Measurements from ENCODE around the gene CSRP1.

The CSRP1 gene

DNA sequence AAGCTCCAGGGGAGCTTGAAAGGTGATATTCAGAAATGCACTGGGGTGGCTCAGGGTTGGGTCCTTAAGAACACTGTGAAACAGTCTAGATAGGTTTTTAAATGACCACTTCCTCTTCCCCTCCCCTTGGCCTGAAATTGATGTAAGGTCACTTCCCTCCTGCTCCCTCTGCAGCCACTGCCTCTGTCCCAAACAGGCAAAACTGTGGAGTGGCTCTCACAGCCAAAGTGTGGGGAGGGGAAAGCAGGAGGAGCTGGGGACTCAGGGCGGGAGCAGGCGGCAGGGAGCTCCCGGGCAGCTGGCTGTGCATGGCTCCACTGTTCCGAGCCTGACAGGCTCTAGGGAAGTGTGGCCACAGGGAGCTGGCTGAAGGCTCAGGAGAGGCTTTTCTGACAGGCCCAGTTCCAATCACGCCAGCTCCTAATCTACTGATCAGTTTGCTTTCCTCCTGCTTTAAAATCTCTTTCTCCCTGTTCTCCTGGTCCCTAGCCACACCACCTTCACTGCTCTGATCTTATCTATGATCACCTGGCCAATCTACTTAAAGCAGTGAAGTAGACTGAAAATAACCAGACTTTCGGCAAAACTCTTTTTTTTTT is 5.1 kb upstream of the CSRP1 start:
- no peak for DNase-seq

DNA sequence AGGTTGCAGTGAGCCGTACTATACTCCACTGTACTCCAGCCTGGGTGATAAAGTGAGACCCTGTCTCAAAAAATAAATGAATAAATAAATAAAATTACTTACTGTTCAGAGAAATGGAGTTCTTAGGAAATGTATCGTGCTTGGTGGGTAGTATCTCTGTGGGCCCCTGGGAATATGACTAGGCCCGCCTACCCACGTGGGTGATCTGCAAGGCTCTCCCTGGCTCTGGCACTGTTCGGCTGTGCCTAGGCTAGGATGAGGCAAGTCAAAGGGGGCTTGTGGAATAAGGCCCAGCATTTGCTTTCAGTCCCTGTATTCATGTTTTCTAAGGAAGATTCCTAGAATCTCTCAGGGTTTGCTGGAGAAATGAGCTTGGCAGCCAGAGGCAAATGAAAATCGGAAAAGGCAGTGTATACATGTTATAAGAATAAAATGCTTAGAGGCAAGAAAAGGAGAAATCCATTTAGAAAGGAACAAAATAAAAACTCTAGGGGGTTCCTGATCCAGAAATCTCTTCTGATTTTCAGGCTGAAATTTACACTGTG is 4.5 kb upstream of the CSRP1 start:
- DNase-seq, result no peak

DNA sequence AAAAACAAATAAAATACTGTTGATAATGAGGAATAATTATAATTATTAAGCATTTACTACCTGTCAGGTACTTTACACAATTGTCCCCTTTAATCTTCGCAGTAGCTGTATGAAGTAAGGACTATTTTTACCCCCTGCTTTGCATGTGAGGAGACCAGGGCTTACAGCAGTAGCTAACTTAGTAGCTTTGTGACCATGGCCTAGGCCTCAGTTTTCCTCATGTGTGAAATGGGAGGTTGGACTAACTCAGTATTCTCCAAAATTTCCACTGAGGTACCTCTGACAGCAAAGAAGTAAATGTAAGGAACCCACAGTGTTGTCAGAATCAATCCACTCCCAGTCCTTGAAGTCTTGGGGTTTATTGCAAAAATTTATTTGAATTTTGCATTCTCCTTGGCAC is 3.8 kb upstream of the CSRP1 start:
- no peak for DNase-seq

DNA sequence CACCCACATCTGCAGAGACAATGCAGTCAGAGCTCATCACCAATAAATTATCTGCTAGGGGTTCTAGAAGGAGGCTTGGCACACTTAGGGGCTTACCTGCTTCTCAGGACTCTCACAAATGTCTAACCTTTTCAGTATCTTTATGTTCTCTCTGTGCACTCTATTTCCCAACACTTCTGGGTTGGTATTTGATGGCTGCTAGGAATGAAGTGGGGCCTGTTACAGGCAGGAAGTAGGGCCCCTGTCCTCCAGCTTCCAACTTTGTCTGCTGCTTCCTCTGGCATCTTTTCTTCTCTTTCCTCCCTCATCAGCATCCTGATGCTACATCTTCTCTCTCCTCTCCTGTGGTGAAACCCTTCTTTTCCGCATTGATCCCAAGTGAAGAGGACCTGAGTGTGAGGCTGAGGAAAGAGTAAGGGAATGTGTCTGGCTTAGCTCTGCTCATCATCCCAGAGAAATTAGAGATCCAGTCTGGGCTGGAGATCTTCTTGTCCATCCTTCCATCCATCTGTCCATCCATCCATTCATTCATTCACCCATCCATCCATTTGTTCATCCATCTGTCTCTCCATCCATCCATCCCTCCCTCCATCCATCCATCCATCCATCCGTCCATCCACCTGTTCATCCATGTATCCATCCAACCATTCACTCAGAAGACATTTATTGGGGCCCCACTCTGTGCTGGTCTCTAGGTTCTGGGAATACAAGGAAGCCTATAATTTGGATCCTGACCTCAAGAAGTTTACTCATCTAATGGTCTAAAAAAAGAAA is 2.9 kb upstream of the CSRP1 start:
- no peak for DNase-seq

DNA sequence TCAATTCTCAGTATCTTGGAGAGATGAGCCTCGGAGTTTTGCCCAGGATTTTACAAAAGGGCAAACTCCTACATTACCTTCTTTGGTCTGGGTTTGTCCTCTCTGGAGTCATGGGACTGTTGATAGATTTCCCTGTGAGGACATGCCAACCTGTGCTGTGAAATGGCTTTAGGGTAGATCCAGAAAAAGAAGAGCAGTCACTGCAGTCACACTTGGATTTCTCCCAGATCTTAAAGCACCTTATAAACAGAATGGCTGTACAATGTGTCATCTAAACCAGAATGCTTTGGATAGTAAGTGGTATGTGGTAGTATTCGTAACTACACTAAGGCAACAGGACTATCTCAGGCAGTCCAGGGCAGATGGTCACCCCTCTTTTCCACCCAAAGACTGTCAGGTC is 1.9 kb upstream of the CSRP1 start:
- DNase-seq, result no peak

DNA sequence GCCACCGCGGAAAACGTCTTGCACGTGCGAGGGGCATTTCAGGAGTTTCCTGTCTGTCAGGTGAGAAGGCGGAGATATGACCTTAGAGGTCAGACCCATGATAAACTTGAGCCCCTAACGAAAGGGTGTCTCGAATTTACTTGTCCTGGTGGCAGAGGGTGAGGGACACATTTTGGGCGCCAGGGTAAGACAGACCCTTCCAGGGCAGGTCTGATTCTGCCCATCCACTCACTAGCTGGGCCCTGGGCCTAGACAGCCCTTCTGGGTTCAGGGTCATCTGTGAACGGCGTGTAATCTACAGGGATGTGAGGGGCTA is 395 bp upstream of the CSRP1 start:
- DNase-seq, result no peak

DNA sequence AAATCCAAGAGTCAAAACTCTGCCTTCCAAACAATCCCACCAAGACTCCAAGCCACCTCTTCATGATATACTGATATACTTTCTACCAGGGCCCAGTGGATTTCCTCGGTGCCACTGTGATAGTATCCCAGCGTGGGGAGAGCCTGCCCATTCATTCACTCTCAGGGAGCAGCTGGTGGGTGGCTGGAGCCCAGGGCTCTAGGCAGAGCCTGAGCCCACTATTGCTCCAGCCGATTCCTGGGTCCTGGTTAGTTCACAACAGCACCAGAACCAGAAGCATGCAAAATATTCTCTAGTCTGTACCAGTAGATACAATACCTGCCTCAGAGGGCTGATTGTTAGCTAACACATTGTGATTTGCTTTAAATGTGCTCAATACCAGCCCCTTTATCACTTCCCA is 831 bp downstream of the CSRP1 start:
- no peak for DNase-seq

DNA sequence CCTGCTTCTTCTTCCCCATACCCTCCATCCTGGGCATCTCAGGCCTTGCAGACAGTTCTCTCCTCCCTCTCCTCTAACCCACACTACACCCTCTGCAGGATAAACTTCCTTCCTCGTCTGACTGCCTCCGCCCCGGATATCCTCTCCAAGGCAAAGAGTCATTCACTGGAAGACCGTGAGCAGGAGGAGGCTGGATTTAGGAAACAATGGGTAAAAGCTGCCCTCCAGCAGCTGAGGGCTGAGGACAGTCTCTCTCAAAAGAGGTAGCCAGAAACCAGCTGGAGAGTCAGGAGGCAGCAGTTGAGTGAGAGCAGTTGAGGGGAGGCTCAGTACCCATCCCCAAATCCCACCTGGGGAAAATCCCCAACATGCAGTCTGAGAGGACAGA is 1.4 kb downstream of the CSRP1 start:
- no peak for DNase-seq

DNA sequence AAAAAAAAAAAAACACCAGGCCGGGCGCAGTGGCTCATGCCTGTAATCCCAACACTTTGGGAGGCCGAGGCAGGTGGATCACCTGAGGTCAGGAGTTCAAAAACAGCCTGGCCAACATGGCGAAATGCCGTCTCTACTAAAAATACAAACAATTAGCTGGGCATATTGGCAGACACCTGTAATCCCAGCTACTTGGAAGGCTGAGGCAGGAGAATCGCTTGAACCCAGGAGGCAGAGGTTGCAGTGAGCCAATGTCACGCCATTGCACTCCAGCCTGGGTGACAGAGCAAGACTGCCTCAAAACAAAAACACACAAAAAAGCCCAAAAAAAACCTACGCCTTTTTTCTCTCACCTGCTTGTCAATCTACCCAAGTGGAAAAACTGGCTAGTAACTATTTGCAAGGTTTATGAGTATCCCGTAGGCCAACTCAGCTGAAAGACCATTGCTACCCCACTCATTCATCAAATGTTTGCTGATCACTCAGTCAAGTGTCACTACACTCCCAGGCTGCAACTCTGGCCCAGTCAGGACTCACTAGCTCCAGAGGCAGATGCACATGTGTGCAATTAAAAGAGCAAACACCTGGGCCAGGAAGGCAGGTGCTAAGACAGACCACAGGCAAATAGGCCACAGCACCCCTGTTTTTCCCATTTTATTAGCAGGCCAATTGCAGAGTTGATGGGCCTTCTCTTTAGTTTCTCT is 2.0 kb downstream of the CSRP1 start:
- DNase-seq, result no peak

DNA sequence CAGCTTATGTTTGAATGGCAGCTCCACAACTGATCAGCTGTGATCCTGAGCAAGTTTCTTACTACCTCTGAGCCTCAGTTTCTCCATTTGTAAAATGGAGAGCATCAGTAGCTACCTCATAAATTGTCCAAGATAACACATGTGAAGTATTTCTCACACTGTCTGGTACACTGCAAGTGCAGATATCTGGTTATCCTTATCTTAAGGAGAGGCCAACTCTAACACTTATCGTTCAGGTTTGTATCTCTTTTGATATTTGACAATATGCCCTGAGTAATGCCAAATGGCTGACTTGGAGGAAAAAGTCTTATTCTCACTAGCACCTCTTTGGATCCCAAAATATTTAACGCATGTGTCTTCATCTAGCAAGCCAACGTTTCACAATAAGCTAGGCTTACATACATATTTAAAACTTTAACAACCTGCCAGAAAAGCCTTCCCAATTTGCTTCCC is 2.7 kb downstream of the CSRP1 start:
- DNase-seq, result no peak

DNA sequence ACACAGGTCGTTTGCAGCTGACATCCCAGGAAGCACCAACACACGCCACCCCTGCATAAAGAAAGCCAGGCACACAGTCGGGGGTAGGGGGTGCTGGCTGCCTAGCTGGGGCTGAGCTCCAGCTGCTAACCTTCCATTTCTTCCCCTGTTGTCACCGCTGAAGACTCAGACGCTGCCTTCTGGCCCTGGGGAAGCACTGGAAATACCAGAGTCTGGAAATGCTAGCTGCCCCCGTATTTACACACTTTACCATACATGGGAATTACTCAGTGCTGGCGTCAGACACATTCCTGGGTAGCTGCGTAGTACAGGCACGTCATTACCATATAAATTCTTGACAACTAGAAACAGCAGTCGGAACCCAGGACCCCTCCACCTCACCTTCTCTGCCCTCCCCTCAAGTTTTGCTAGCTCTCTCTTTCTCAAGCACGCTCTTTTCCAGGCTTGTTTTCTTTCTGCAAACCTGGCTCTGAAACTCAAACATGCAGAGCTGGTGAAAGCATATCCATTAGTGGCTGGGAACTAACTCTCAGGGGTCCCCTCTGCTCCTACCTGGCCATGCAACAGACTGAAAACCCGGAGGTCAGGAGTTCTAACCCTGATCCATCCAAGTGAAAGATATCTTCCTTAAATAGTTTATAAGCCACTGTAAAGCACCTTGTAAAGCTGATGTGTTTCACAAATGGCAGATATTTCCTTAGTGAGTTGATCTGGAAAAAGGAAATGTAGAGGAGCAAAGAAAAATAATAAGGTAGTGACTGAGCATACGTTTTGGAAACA is 3.3 kb downstream of the CSRP1 start:
- no peak for DNase-seq

DNA sequence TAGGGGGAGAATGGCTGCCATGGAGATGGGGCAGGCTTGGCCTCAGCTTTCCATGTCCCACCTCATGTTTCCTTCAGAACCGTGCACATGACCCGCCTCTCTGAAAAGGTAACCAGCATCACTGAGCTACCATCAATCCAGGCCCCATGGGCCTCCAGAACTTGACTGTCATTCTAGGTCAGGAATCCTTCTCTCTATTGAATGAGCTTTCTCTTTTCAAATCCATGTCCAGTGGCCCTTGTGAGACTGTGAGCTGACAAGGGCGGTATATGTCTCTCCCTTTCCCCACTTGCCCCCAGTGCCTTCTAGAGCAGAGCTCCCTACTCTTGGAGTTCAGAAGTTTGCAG is 4.4 kb downstream of the CSRP1 start:
- DNase-seq, result no peak

DNA sequence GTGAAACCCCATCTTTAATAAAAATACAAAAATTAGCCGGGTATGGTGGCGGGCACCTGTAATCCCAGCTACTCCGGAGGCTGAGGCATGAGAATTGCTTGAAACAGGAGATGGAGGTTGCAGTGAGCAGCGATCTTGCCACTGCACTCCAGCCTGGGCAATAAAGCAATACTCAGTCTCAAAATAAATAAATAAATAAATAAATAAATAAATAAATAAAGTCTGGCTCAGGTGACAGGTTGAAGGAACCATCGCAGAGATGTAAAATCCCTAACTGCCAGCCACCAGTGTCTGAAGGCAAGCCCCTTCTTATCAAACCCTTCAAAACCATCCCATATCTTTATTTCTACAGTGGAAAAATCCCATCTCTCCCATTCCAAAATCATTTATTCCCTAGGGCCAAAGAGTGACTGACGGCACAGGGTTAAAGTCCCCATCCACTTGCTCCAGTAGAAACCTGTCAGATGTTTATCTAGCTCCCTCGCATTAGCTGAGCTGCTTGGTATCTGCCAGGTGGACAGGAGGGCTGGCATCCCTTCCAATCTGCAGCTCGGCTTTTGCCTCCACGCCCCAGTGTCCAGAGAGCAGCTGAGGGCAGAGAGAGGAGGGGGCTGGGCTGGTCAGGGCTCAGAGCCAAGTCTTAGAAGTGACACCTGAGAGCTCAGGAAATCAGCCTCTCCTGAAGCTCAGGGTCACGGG is 5.0 kb downstream of the CSRP1 start:
- DNase-seq, result no peak

DNA sequence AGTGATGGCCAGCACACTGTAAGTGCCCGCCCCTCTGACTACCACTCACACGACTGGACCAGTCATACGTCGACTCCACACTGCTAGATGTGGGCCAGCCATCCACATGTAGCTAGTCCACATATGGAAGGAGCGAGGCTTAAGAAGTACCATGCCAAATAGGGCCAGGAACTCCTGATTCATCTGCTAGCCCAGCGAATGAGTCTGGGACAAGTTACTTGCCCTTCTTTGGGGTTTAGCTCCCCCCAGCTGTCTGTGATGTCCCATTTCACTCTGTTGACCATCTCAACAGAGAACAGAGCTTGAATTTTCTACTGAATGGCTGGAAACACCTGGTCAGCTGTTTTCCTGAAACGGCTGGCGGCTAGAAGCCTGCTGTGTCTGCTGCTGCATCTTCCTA is 5.8 kb downstream of the CSRP1 start:
- DNase-seq, result no peak

DNA sequence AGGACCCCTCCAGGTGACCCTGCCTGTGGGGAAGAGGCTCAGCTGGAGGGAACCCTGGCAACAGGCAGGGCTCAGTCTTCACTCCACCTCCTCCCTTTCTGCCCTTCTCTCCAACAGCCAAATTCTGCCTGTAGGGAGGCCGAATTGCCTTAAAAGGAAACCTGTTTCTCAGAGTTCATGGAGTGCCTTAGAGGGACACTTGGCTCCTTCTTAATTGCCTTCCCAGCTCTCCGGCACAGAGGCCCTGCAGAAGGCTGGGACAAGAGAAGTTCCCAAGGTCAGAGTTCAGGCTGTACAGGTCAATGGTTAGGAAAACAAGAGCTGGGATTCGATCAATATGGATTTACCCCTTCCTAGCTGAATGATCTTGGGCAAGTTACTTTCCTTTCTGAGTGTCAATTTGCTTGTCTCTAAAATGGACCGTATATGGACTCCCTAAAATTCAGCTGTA is 6.2 kb downstream of the CSRP1 start:
- DNase-seq, result no peak

DNA sequence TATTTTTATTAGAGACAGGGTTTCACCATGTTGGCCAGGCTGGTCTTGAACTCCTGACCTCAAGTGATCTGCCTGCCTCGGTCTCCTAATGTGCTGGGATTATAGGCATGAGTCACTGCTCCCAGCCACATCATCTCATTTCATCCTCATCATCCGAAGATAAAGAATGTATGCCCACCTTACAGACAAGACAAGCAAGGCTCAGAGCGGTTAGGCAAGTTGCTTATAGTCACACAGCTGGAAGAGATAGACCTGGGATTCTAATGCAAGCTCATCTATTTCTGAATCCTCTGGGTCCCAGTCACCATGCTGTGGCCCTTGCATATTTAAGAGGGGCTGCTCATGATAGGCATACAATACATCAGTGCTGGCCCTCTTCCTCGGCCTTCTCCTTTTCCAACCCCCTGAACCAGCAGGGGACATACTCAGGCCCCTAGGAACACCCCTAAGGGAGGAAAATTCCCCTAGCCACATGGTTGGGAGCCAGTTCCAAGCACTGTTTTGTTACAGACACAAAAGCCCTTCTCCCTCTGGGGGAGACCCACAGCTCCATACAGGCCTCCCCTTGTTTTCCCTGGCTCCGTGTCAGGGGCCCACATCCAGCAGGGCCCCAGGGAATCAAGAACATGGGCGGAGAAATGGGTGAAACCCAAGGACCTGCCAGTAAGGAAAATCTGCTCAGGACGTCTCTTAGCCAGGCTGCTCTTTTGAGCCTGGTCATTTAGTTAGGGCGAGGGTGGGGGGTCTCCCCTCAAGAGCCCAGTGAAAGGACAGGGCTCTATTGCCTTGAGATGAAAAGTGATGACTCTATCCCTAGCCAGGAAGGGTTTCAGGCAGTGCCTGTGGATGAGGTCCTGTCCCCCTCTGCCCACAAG is 6.9 kb downstream of the CSRP1 start:
- no peak for DNase-seq

DNA sequence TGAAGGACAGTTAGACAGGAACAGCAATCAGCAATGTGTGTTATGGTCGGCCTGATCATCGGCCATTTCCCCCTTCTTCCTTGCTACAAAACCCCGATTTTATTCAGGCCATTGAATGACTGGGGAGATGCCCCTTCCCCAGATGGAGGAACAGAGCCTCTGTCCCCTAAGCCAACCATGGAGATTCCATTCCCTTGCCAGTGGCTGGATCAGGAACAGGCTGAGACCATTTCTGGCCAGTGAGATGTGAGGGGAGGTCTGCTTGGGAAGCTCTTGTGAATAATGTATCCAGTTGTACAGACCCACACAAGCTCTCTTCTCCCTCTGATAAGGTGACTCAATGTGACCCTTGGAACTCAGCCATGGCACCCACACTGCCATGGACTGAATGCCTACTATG is 7.7 kb downstream of the CSRP1 start:
- DNase-seq, result no peak

DNA sequence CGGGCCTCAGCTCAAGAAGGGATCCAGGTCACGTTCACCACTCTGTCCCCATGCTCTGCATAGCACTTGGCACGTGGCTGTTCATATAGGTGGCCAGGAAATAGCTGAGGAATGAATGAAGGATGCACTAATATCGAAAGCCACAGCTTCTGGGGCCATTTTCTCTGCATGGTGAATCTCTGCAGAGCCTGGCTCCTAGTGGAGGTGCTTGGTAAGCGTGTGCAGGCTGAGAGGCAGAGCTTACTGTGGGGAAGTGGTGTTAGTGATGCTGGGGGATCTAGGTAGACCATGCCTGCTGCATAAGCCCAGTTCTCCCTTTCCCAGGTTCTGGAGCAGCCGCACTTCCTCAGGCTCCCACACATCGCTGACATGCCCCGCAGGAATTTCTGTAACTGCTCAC is 8.3 kb downstream of the CSRP1 start:
- no peak for DNase-seq

DNA sequence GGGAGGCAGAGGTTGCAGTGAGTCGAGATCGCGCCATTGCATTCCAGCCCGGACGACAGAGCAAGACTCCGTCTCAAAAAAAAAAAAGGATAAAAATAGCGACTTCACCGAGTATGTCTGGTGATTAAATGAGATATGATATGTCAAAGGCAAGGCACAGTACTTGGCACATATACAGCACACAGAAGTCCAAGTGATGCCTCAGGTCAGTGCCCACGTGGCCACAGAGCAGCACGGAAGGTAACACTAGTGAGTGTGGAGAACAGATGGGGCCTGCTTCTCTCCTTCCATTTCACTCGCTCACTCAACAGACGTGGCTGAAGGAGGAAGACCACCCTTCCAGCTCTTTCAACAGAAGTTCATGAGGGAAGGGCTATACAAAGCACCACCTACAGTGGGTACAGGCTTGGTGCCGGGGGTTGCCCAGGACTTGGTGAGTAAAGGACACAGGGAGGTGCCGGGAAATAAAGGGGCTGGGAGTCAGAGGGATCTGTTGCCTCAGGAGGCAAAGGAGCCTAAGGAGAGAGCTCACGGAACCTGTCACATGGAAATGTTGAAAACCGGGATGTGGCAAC is 8.9 kb downstream of the CSRP1 start:
- no peak for DNase-seq

DNA sequence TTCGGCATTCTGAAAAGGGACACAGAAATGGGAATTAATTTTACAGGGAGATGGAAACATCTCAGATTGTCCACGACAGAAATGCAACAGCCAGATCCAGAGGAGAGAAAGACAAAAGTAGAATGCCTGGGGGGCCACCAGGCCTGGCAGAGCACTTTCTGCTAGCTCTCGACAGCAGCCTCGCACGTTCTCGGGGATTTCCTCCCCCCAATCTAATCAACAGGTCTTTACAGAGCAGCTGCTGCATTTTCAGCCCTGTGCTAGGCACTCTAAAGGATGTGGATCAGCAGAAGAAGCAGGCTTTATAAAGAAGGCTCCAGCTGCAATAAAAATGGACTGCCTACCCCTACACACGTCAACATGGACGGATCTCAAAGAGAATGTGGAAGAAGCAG is 10.6 kb downstream of the CSRP1 start:
- no peak for DNase-seq

DNA sequence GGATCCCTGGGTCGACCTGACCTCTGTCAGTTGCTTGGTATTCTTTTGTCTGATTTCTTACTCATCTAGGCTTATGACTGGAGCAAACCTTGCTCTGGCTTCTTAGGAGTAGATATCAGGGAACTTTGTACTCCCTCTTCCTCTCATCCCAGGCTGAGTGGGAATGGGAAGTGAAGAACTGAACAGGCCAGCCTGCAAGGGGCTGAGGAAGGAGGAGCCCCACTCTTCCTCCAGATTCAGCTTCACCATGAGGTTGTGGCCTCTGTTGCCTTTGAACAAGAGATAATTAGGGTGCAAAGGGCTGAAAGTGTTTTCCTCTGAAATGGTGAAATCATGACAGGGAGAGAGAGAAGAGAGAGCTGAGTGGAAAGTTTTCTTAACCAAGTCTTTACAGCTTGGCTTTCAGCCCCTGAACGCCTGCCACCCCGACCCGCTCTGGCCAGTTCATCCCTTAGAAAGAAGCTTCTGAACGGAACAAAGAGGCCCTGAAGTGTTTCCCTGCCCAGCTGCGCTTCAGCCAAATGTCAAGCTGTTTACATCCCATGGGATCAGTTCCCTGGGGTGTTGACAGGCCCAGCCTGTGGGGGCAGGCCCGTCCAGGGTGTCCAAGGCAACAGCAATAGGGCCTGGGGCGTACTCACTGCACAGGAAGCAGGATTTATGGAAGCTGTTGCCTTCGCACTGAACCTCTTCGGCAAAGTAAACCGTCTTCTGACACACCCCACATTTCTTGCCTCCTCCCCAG is 11.2 kb downstream of the CSRP1 start:
- DNase-seq, result no peak
